Measurements from ENCODE around the gene EBLN1. TPM values are rescaled to one million over a fixed set of nuclear protein-coding genes. Genes with fewer than 3 reads are reported as not detected.
A peak's percentile ranks its signal among the peaks of the same experiment; 100 is the strongest.
"Not testable (repeated sequence)": the region's sequence is repeated elsewhere in the genome, so short reads cannot be mapped to it uniquely, and the experiment has no call there.

EBLN1 gene
- total RNA-seq, 2 experiments from 2014 or later: not detected

DNA sequence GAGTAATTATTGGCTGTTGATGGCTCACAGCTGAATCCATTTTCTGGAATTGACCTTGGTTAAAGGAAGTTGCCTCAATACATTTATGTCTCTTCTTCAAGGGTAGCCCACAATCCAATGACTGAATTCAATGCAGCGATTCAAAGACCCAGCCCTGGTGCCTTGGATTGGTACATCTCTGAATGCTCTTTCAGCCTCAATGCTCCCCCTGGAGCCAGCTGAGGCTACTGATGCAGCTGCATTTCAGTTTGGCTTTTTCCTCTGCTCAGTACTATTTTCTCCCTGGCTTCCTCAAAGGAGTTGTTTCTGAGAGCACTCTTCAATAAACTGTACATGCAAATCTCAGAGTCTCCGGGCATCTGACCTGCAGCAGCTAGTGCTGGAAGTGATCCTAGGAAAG is 633 bp upstream of the EBLN1 start:
- Mint-ChIP-seq H3K4me3 (no peak overlapping the region), H3K9me3 (ENCODE audit: low read depth) (no peaks in the 10 kb centered on the region), H3K27ac (no peak overlapping the region), H3K4me1 (peaks cover 18% of the 10 kb centered on the region), H3K36me3 (no peaks in the 10 kb centered on the region), H3K27me3 (peaks cover 10% of the 10 kb centered on the region)
- CTCF ChIA-PET: interaction anchor here (0.6 to 1.0 kb wide), 2 partner anchors 24 to 207 kb away, joined by 3 read pairs; no protein-coding TSS in a partner anchor
- DNase-seq: no peak
- ATAC-seq: no peak

DNA sequence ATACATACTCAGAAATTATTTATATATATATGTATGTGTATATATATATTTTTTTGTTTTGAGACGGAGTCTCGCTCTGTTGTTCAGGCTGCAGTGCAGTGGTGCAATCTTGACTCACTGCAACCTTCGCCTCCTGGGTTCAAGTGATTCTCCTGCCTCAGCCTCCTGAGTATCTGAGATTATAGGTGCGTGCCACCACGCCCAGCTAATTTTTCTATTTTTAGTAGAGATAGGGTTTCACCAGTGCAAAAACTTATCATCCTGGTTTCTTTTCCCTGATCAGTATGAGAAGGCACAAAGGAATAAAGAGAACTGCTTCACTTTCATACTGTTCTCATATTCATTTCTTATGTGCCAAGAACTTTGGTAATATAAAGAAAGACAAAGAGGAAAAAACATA is 731 bp downstream of the EBLN1 start:
- H3K27me3 Mint-ChIP-seq: peaks cover 12% of the 10 kb centered on the region
- DNase-seq; H3K9me3 Mint-ChIP-seq (ENCODE audit: low read depth); H3K36me3 Mint-ChIP-seq; ATAC-seq; H3K4me3 Mint-ChIP-seq; H3K4me1 Mint-ChIP-seq; CTCF ChIA-PET; H3K27ac Mint-ChIP-seq: not testable (repeated sequence)

DNA sequence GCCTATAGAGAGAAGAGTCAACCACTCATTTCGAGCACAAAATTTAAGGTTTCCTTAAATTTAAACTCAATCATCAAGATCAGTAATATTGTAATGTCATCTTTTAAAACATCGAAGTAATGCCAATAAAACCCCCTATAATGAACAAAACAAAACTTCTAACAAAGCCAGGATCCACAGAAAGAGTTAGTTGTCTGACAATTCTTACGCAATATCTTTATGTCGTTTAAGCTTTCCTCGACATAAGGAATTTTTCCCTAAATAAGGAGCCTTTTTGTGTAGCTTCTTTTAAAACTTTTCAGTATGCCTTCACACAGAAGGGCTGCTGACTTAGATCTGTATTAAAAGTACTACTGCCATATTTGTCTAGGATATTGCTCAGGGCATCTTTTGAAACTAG is 7.5 kb downstream of the EBLN1 start:
- Mint-ChIP-seq H3K27ac (no peak overlapping the region), H3K36me3 (no peaks in the 10 kb centered on the region), H3K27me3 (peaks cover 38% of the 10 kb centered on the region), H3K4me3 (no peak overlapping the region), H3K4me1 (peaks cover 2% of the 10 kb centered on the region), H3K9me3 (ENCODE audit: low read depth) (no peaks in the 10 kb centered on the region)
- ATAC-seq: no peak
- DNase-seq: no peak
- CTCF ChIA-PET: no interaction called here

DNA sequence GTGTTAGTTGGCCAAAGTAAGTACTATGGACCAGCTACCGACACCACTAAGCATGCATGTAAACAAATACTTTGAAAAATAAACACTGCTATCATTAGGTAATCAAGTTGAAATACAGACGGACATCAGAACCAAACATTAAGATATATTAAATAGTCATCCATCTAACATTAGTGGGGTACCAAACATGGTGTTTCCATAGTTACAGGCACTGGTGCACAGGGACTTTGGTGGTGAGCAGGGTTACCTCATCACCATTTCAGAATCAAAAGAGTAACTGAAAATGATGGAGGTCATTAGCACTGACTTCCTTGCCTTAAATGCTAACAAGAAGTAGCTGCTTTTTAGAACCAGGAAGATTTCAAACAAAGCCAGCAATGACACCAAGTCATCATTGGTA is 23.9 kb downstream of the EBLN1 start:
- H3K4me1 Mint-ChIP-seq: no peaks in the 10 kb centered on the region
- CTCF ChIA-PET: interaction anchor here (0.6 to 0.9 kb wide), 2 partner anchors 9 to 36 kb away, joined by 3 read pairs; no protein-coding TSS in a partner anchor
- no peak overlapping the region for H3K4me3 Mint-ChIP-seq
- ATAC-seq: no peak
- DNase-seq: no peak
- no peaks in the 10 kb centered on the region for H3K9me3 Mint-ChIP-seq (ENCODE audit: low read depth)
- H3K27me3 Mint-ChIP-seq: peaks cover 8% of the 10 kb centered on the region
- H3K27ac Mint-ChIP-seq: no peak overlapping the region
- no peaks in the 10 kb centered on the region for H3K36me3 Mint-ChIP-seq

DNA sequence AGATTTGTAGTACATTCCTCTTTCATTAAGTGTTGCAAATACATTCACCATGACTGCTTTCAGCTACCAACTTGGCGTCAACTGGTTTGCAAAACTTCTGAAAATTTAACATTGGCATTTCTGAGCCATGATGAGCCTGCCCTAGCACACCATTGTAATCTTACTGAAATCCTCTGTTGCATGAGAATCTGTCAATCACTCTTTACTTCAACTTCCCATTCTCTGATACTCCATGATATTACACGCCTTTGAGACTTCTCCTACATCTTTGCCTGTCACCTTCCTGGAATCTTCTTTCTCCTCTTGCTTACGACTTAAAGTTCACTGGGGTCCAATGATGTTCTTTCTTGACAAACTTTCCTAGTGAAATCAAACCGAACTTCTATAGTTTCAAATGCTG is 32.2 kb downstream of the EBLN1 start:
- no peaks in the 10 kb centered on the region for H3K36me3 Mint-ChIP-seq
- no peaks in the 10 kb centered on the region for H3K4me1 Mint-ChIP-seq
- CTCF ChIA-PET: interaction anchor here (1.3 kb wide), 1 partner anchor 8 kb away, joined by 3 read pairs; no protein-coding TSS in a partner anchor

DNA sequence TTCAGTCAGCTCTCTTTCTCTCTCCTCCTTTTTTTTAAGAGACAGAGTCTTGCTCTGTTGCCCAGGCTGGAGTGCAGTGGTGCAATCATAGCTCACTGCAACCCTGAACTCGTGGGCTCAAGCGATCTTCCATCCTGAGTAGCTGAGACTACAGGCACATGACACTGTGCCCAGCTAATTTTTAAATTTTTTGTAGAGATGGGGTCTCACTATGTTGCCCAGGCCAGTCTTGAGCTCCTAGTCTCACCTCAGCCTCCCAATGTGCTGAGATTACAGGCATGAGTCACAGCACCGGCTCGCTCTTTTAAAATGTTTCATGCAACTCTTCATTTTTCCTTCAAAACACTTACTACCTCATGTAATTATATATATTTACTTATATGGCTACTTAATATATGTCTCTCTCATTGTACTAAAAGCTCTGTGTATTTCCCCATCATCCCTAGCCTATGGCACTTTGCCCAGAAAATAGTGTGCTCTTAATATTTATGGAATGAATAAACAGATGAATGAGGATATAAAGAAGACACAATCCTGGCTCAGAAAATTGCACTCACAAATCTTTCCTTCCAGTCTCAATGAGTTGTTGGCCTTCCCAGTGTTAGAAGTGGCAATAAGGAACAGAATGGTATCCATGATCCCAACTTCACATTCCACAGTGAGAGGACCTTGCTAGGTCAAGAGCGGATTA is 33.9 kb downstream of the EBLN1 start:
- H3K4me1 Mint-ChIP-seq: no peaks in the 10 kb centered on the region
- peaks cover 4% of the 10 kb centered on the region for H3K9me3 Mint-ChIP-seq (ENCODE audit: low read depth)
- no peaks in the 10 kb centered on the region for H3K36me3 Mint-ChIP-seq
- peaks cover 47% of the 10 kb centered on the region for H3K27me3 Mint-ChIP-seq
- CTCF ChIA-PET: interaction anchor here (1.3 kb wide), 1 partner anchor 10 kb away, joined by 3 read pairs; no protein-coding TSS in a partner anchor
- DNase-seq: no peak
- H3K27ac Mint-ChIP-seq: no peak overlapping the region
- no peak overlapping the region for H3K4me3 Mint-ChIP-seq
- ATAC-seq: no peak

More for the DNA sequence above, 32.2 kb downstream of the EBLN1 start:
- ATAC-seq (no peak), DNase-seq (no peak)
- Mint-ChIP-seq H3K4me3 (no peak overlapping the region), H3K27ac (no peak overlapping the region), H3K27me3 (peaks cover 35% of the 10 kb centered on the region), H3K9me3 (ENCODE audit: low read depth) (no peaks in the 10 kb centered on the region)

DNA sequence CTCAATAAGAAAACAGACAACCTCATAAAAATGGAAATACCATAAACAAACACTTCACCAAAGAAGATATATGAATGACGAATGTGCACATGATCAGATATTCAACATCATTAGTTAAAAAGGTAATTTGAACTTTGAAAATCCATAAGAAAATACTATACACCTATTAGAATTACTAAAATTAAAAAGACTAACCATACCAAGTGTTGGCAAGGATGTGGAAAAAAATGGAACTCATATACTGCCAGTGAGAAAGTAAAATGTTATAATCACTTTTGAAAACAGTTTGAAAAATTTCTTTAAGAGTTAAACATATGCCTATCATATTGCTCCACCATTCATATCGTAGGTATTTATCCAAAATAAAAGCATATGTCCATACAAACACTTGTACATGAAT is 37.1 kb downstream of the EBLN1 start:
- DNase-seq (no peak), ATAC-seq (no peak)
- H3K4me3 Mint-ChIP-seq: no peak overlapping the region
- H3K4me1 Mint-ChIP-seq: no peaks in the 10 kb centered on the region
- H3K36me3 Mint-ChIP-seq: no peaks in the 10 kb centered on the region
- H3K27me3 Mint-ChIP-seq: peaks cover 46% of the 10 kb centered on the region
- H3K9me3 Mint-ChIP-seq (ENCODE audit: low read depth): peaks cover 4% of the 10 kb centered on the region
- H3K27ac Mint-ChIP-seq: no peak overlapping the region
- CTCF ChIA-PET: no interaction called here

DNA sequence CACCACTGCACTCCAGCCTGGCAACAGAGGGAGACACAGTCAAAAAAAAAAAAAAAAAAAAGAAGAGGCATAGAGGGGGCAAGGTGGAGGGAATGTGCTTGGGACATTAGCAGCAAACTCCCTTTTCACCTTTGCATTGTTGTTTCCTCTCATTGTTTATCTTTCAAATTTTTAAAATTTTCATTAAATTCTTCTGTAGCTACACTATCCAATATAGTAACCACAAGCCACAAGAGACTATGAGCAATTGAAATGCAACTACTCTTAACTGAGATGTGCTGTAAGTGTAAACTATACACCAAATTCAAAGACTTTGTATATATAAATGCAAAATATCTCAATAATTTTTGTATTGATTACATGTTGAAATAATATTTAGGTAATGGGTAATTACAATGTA is 43.4 kb downstream of the EBLN1 start:
- CTCF ChIA-PET: interaction anchor here (0.7 kb wide), 1 partner anchor 181 kb away, joined by 4 read pairs; no protein-coding TSS in a partner anchor
- Mint-ChIP-seq H3K9me3 (ENCODE audit: low read depth) (peaks cover 10% of the 10 kb centered on the region), H3K36me3 (peaks cover 1% of the 10 kb centered on the region), H3K27ac (no peak overlapping the region), H3K27me3 (peaks cover 33% of the 10 kb centered on the region), H3K4me1 (no peaks in the 10 kb centered on the region), H3K4me3 (no peak overlapping the region)
- DNase-seq: no peak
- no peak for ATAC-seq

DNA sequence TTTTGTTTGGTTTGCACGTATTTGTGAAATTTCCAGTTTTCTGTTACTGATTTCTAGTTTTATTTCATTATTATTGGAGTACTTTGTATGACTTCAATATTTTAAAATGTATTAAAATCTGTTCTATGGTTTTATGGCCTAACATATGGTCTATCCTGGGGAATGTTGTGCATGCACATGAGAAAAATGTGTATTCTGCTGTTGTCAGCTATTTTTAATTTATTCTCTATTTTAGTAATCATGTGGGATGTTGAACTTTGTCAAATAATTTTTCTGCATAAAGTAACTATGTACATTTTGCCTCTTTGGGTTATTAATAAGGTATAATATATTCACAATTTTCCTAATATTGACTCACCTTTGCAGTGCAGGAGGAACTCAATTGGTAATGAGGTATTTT is 46.7 kb downstream of the EBLN1 start:
- CTCF ChIA-PET: interaction anchor here (0.8 kb wide), 1 partner anchor 70 kb away, joined by 3 read pairs; no protein-coding TSS in a partner anchor
- no peak overlapping the region for H3K4me3 Mint-ChIP-seq
- H3K36me3 Mint-ChIP-seq: peaks cover 4% of the 10 kb centered on the region
- H3K27me3 Mint-ChIP-seq: peaks cover 24% of the 10 kb centered on the region
- ATAC-seq: no peak
- peaks cover 8% of the 10 kb centered on the region for H3K9me3 Mint-ChIP-seq (ENCODE audit: low read depth)
- DNase-seq: no peak
- H3K27ac Mint-ChIP-seq: no peak overlapping the region
- peaks cover 8% of the 10 kb centered on the region for H3K4me1 Mint-ChIP-seq

DNA sequence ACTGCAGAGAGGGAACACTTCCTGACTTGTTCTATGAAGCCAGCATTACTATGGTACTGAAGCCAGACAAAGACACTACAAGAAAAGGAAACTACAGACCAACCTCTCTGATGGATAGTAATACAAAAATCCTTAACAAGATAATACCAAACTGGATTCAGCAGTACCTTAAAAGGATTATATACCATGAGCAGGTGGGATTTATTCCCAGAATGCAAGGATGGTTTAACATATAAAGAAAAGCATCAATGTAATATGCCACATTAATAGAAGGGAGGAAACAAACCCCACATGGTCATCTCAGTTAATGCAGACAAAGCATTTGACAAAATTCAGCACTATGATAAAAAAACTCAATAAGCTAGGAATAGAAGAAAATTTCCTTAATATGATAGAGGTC is 47.2 kb downstream of the EBLN1 start:
- peaks cover 8% of the 10 kb centered on the region for H3K9me3 Mint-ChIP-seq (ENCODE audit: low read depth)
- H3K4me1 Mint-ChIP-seq: peaks cover 8% of the 10 kb centered on the region
- DNase-seq (no peak), ATAC-seq (no peak)
- peaks cover 4% of the 10 kb centered on the region for H3K36me3 Mint-ChIP-seq
- no peak overlapping the region for H3K4me3 Mint-ChIP-seq
- H3K27ac Mint-ChIP-seq: no peak overlapping the region
- CTCF ChIA-PET: interaction anchor here (0.8 kb wide), 1 partner anchor 69 kb away, joined by 3 read pairs; no protein-coding TSS in a partner anchor
- peaks cover 22% of the 10 kb centered on the region for H3K27me3 Mint-ChIP-seq

DNA sequence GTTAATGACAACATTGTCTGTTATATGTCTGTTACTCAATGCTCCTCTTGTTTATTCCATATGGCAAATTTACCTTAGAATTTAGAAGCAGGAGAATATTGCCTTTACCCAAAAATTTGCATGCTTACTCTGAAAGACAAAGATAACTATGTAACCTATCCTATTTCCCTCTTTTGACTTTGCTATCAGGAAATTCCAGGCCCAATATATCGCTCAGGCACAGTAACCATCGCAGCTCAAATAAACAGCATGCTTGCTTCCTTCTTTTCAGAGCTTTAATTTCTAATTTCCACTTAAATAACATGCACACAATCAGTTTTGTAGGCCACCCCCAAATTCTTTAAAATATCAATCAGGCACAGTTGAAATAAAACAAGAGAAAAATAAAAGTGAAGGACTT is 57.8 kb downstream of the EBLN1 start:
- CTCF ChIA-PET: interaction anchor here (0.7 kb wide), 1 partner anchor 201 kb away, joined by 3 read pairs; no protein-coding TSS in a partner anchor
- Mint-ChIP-seq H3K27ac (no peak overlapping the region), H3K4me1 (peaks cover 5% of the 10 kb centered on the region)

DNA sequence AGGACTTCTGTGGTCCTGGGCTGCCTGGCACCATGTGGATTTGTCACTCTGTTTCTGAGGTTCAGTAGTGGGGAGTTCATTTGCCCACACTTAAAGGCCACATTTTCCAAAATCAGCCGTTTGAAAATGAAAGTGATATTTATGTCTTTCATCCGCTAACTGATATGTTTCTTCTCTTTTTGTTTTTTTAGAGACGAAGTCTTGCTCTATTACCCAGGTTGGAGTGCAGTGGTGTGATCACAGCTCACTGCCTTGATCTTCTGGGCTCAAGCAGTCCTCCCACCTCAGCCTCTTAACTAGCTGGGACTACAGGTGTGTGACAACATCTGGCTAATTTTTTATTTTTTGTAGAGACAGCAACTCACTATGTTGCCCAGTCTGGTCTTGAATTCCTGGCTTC is 58.6 kb downstream of the EBLN1 start:
- H3K27ac Mint-ChIP-seq: no peak overlapping the region
- DNase-seq (no peak), ATAC-seq (no peak)
- peaks cover 5% of the 10 kb centered on the region for H3K4me1 Mint-ChIP-seq
- peak overlapping the region; percentile 25 for H3K4me3 Mint-ChIP-seq
- CTCF ChIA-PET: no interaction called here
- no peaks in the 10 kb centered on the region for H3K27me3 Mint-ChIP-seq
- no peaks in the 10 kb centered on the region for H3K9me3 Mint-ChIP-seq (ENCODE audit: low read depth)
- no peaks in the 10 kb centered on the region for H3K36me3 Mint-ChIP-seq

More for the DNA sequence above, 57.8 kb downstream of the EBLN1 start:
- no peaks in the 10 kb centered on the region for H3K36me3 Mint-ChIP-seq
- no peak overlapping the region for H3K4me3 Mint-ChIP-seq
- no peak for DNase-seq
- no peaks in the 10 kb centered on the region for H3K9me3 Mint-ChIP-seq (ENCODE audit: low read depth)
- no peaks in the 10 kb centered on the region for H3K27me3 Mint-ChIP-seq
- ATAC-seq: no peak
